HepG2 (cell line): Measurements from ENCODE around the gene HEXD. TPM values are rescaled to one million over a fixed set of nuclear protein-coding genes. Genes with fewer than 3 reads are reported as not detected.

Experiments
- ARID2 ChIP-seq: sonication (generic); formaldehyde crosslinking; IDR thresholded peaks from 2 replicates; pipeline ENCODE4 v1.8.1; 2022; ENCODE audit warnings: mild to moderate bottlenecking, missing genetic modification reagents, borderline replicate concordance
- IRX3 ChIP-seq: sonication (generic); formaldehyde crosslinking; IDR thresholded peaks from 2 replicates; pipeline ENCODE4 v1.8.1; 2023; ENCODE audit warnings: mild to moderate bottlenecking, low read depth, missing genetic modification reagents, borderline replicate concordance
- MATR3 ChIP-seq: sonication (generic); formaldehyde crosslinking; IDR thresholded peaks from 2 replicates; pipeline ENCODE4 v1.4.0; 2020; ENCODE audit warnings: missing genetic modification reagents
- NFKBIZ ChIP-seq: IDR thresholded peaks from 2 replicates; pipeline ENCODE4 v1.6.1; 2018; ENCODE audit warnings: missing genetic modification reagents, missing compliant biosample characterization
- NR1H2 ChIP-seq: sonication (generic); formaldehyde crosslinking; IDR thresholded peaks from 2 replicates; pipeline ENCODE4 v1.8.1; 2022; ENCODE audit warnings: low read depth, missing genetic modification reagents, borderline replicate concordance
- PAF1 ChIP-seq: IDR thresholded peaks from 2 replicates; pipeline ENCODE4 v1.6.1; 2016; ENCODE audit warnings: missing genetic modification reagents, missing compliant biosample characterization
- POGZ ChIP-seq: sonication (generic); formaldehyde crosslinking; IDR thresholded peaks from 2 replicates; pipeline ENCODE4 v1.4.0; 2020; ENCODE audit warnings: mild to moderate bottlenecking, missing genetic modification reagents
- RERE ChIP-seq: IDR thresholded peaks from 2 replicates; pipeline ENCODE4 v1.6.1; 2016; ENCODE audit warnings: low read depth, missing genetic modification reagents, missing compliant biosample characterization
- TSC22D2 ChIP-seq: sonication (generic); formaldehyde crosslinking; IDR thresholded peaks from 2 replicates; pipeline ENCODE4 v1.5.1; 2020; ENCODE audit warnings: missing genetic modification reagents, mild to moderate bottlenecking, borderline replicate concordance
- YY1 ChIP-seq: IDR thresholded peaks from 2 replicates; pipeline ENCODE4 v1.6.1; 2011; ENCODE audit warnings: low read length, low read depth, moderate library complexity, mild to moderate bottlenecking; ENCODE audit not compliant: insufficient read depth, insufficient replicate concordance
- ZBTB10 ChIP-seq: sonication (generic); formaldehyde crosslinking; IDR thresholded peaks from 2 replicates; pipeline ENCODE4 v1.4.0; 2020; ENCODE audit warnings: missing genetic modification reagents, borderline replicate concordance
- ZFP90 ChIP-seq: sonication (generic); formaldehyde crosslinking; IDR thresholded peaks from 2 replicates; pipeline ENCODE4 v1.8.0; 2022; ENCODE audit warnings: missing genetic modification reagents, mild to moderate bottlenecking, inconsistent platforms, borderline replicate concordance
- ZNF446 ChIP-seq: sonication (generic); formaldehyde crosslinking; IDR thresholded peaks from 2 replicates; pipeline ENCODE4 v1.5.0; 2020; ENCODE audit warnings: mild to moderate bottlenecking, missing genetic modification reagents
- ZNF451 ChIP-seq: sonication (generic); formaldehyde crosslinking; IDR thresholded peaks from 2 replicates; pipeline ENCODE4 v1.5.0; 2020; ENCODE audit warnings: mild to moderate bottlenecking, missing genetic modification reagents
- ZNF616 ChIP-seq: sonication (generic); formaldehyde crosslinking; IDR thresholded peaks from 2 replicates; pipeline ENCODE4 v1.5.0; 2020; ENCODE audit warnings: low read depth, mild to moderate bottlenecking, missing genetic modification reagents
- ZNF777 ChIP-seq: sonication (generic); formaldehyde crosslinking; IDR thresholded peaks from 2 replicates; pipeline ENCODE4 v1.4.0; 2020; ENCODE audit warnings: missing genetic modification reagents
- ZNF841 ChIP-seq: sonication (generic); formaldehyde crosslinking; IDR thresholded peaks from 2 replicates; pipeline ENCODE4 v1.8.1; 2023; ENCODE audit warnings: missing genetic modification reagents, borderline replicate concordance
- polyA plus RNA-seq, 8 experiments: library from polyadenylated mRNA; depleted of rRNA in 3 of 8; stranded (reverse) in 7 of 8; unstranded in 1 of 8; fragments of >200 nt; fragmentation: Illumina TruSeq in 4 of 8; extraction: Trizol in 4 of 8; gene quantifications; 2 replicates each; pipeline versions ENCODE4 v1.2.1 to v1.2.3, GENCODE V29; 2011 to 2016; ENCODE audit warnings: low read depth in 4 of 8, missing spikeins in 1 of 8, mixed read lengths in 1 of 8; ENCODE audit not compliant: insufficient read depth in 1 of 8
- total RNA-seq, 5 experiments: library from RNA; depleted of rRNA; stranded (reverse); fragments of >200 nt; fragmentation: Illumina TruSeq; extraction: Trizol; gene quantifications; 2 replicates each; pipeline ENCODE4 v1.2.3, GENCODE V29; 2016; ENCODE audit warnings: low read depth in 1 of 5
- TF ChIP-seq, protein P1 (sequence below): sonication (generic); formaldehyde crosslinking; IDR thresholded peaks from 2 replicates; pipeline ENCODE4 v1.4.0; 2020; ENCODE audit warnings: missing genetic modification reagents, borderline replicate concordance

The HEXD gene
- total and polyA plus RNA-seq, 2 of the 13 experiments (the other 11 are each of a cell fraction or from before 2014, with no cell fraction given): 22.3 to 41.8 TPM

DNA sequence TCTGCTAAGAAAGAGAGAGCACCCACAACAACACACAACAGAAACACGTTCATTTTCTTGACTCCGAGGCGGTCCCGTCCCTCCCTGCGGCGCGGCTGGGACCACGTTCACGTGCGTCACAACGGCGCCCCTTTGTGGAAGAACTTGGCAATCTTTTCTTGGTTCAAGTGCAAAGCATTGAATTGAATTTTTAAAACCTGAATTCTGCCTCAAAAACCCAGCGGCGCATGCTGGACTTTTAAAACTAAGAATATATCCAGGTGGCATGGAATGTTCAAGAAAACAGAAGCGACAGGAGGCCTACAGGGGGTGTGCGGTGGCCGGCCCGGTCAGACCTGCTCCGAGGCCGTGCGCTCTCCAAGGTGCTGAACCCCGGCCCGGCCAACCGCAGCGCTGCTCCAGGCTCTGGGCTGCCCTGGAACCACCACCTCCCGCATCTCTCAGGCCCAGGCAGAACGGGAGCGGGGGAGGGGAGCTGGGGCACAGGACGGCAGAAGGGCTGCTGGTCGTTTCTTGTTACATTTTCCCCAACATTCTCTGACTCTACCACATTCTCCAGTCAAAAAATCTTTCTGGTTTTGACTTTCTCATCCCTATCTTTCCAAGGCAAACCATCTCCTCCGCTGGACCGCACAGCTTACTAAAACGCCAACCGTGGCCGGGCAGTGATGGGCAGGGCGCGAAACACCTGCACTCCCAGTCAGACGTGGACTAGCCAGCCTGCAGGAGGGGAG, 3.4 kb upstream of the HEXD start (continued):
- TF ChIP-seq NR1H2 (CRISPR knock-in tag): peak; percentile 69; the same call in 1 of the 2 replicates
- TF ChIP-seq, protein P1, sequence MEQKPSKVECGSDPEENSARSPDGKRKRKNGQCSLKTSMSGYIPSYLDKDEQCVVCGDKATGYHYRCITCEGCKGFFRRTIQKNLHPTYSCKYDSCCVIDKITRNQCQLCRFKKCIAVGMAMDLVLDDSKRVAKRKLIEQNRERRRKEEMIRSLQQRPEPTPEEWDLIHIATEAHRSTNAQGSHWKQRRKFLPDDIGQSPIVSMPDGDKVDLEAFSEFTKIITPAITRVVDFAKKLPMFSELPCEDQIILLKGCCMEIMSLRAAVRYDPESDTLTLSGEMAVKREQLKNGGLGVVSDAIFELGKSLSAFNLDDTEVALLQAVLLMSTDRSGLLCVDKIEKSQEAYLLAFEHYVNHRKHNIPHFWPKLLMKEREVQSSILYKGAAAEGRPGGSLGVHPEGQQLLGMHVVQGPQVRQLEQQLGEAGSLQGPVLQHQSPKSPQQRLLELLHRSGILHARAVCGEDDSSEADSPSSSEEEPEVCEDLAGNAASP (CRISPR knock-in tag): peak; percentile 90
- 0 out of 2 replicates have a peak, but pooled peaks have one; percentile 54 for TF ChIP-seq ZNF841 (CRISPR knock-in tag)
- TF ChIP-seq ZNF616 (CRISPR knock-in tag): peak; percentile 89; the same call in 1 of the 2 replicates
- TF ChIP-seq NFKBIZ (CRISPR knock-in tag): peak; percentile 88
- peak; percentile 97; the same call in 1 of the 2 replicates for TF ChIP-seq ZNF446 (CRISPR knock-in tag)
- TF ChIP-seq PAF1: no peak
- peak; percentile 92 for TF ChIP-seq ZNF451 (CRISPR knock-in tag)
- no peak for TF ChIP-seq MATR3 (CRISPR knock-in tag)
- peak; percentile 98 for TF ChIP-seq ZFP90
- peak; percentile 98 for TF ChIP-seq TSC22D2 (CRISPR knock-in tag)
- TF ChIP-seq ZNF777 (CRISPR knock-in tag): peak; percentile 69; the same call in 1 of the 2 replicates
- peak; percentile 95 for TF ChIP-seq ZBTB10 (CRISPR knock-in tag)
- no peak for TF ChIP-seq RERE (CRISPR knock-in tag)
- TF ChIP-seq IRX3 (CRISPR knock-in tag): peak; percentile 87; the same call in 1 of the 2 replicates
- 0 out of 2 replicates have a peak, but pooled peaks have one; percentile 76 for TF ChIP-seq ARID2 (CRISPR knock-in tag)
- no peak for TF ChIP-seq POGZ (CRISPR knock-in tag)
- TF ChIP-seq YY1: peak; percentile 18
